Transverse colon (tissue), 4 donors: ENCODE results near the gene WNT7A. TPM values are rescaled to one million over a fixed set of nuclear protein-coding genes. Genes with fewer than 3 reads are reported as not detected.

Source experiments
- DNase-seq: peaks from one replicate; pipeline ENCODE4 v3.0.0-alpha.2; 2019
- H3K27ac ChIP-seq, 4 donors: fragments of 200-600 bp; sonication (generic); 2 replicates each; pipeline ENCODE4 v1.5.1; 2016 to 2018; ENCODE audit warnings: inconsistent platforms in 4 of 4
- H3K27me3 ChIP-seq: fragments of 200-600 bp; sonication (generic); 2 replicates; pipeline ENCODE4 v1.5.1; 2017; ENCODE audit warnings: inconsistent platforms
- H3K36me3 ChIP-seq, 4 donors: fragments of 200-600 bp; sonication (generic); 2 replicates each; pipeline ENCODE4 v1.5.1; 2017 to 2019; ENCODE audit warnings: inconsistent platforms in 4 of 4
- H3K4me1 ChIP-seq, 4 donors: fragments of 200-600 bp; sonication (generic); 2 replicates each; pipeline ENCODE4 v1.5.1; 2017 to 2020; ENCODE audit warnings: inconsistent platforms in 4 of 4
- H3K4me3 ChIP-seq, 4 donors: fragments of 200-600 bp; sonication (generic); 1 replicate in 1 of 4; 2 replicates in 3 of 4; pipeline versions ENCODE4 v1.5.1 to v1.6.1; 2017 to 2019; ENCODE audit warnings: inconsistent platforms in 4 of 4
- H3K9me3 ChIP-seq, 2 donors: fragments of 200-600 bp; sonication (generic); 2 replicates each; pipeline ENCODE4 v1.5.1; 2017 to 2019; ENCODE audit warnings: inconsistent platforms in 2 of 2
- EP300 ChIP-seq: sonication (generic); formaldehyde crosslinking; IDR thresholded peaks from one replicate; pipeline ENCODE4 v1.6.1; 2017; ENCODE audit warnings: antibody characterized with exemption, low read depth
- POLR2A ChIP-seq: fragments of 450-650 bp; IDR thresholded peaks from one replicate; pipeline ENCODE4 v1.6.1; 2016; ENCODE audit warnings: antibody characterized with exemption, mild to moderate bottlenecking, moderate library complexity
- POLR2AphosphoS5 ChIP-seq, 3 donors: sonication (generic); formaldehyde crosslinking; IDR thresholded peaks; one replicate each; pipeline ENCODE4 v1.6.1; 2016; ENCODE audit warnings: antibody characterized with exemption in 3 of 3
- WGBS, 2 donors: methylation state at CpG; one replicate each; pipeline ENCODE4 v1.1.5; 2018; ENCODE audit warnings: low coverage in 1 of 2; 5-methylcytosine and 5-hydroxymethylcytosine counted together
- in situ Hi-C, 4 donors: fragments of 200-750 bp; cut with MboI; loops; one replicate each; pipeline versions ENCODE4 v1.15.0 to v1.15.1; 2017; ENCODE audit warnings: low sequenced_read_pairs in 3 of 4, low pct_ligation_motif_present in 1 of 4, low pct_unique_long_range_greater_than_20kb in 1 of 4
- intact Hi-C: fragments of 100-400 bp; cut with DNase I; formaldehyde crosslinking; loops from one replicate; pipeline ENCODE4 v1.15.1; 2023; ENCODE audit warnings: low total_unique reads
- total RNA-seq, 4 donors: library from RNA; depleted of rRNA; stranded (reverse); fragments of >200 nt; gene quantifications; one replicate each; pipeline ENCODE4 v1.1.0, GENCODE V29; 2016
- TF ChIP-seq, protein P1 (sequence below), 5 experiments: fragments of 200-600 bp in 3 of 5; fragments of 450-650 bp in 2 of 5; sonication (generic) in 3 of 5; IDR thresholded peaks; 1 replicate in 2 of 5; 2 replicates in 3 of 5; pipeline ENCODE4 v1.5.1; 2016 to 2017; ENCODE audit warnings: antibody characterized with exemption in 5 of 5, inconsistent platforms in 3 of 5, mild to moderate bottlenecking in 2 of 5, moderate library complexity in 1 of 5

WNT7A gene
- total RNA-seq, 4 donors from 2014 or later = not detected

- TF ChIP-seq POLR2AphosphoS5 (IDR thresholded peaks at IDR 0.05) (no peak), POLR2A (no peak), EP300 (no peak)
- TF ChIP-seq, protein P1, sequence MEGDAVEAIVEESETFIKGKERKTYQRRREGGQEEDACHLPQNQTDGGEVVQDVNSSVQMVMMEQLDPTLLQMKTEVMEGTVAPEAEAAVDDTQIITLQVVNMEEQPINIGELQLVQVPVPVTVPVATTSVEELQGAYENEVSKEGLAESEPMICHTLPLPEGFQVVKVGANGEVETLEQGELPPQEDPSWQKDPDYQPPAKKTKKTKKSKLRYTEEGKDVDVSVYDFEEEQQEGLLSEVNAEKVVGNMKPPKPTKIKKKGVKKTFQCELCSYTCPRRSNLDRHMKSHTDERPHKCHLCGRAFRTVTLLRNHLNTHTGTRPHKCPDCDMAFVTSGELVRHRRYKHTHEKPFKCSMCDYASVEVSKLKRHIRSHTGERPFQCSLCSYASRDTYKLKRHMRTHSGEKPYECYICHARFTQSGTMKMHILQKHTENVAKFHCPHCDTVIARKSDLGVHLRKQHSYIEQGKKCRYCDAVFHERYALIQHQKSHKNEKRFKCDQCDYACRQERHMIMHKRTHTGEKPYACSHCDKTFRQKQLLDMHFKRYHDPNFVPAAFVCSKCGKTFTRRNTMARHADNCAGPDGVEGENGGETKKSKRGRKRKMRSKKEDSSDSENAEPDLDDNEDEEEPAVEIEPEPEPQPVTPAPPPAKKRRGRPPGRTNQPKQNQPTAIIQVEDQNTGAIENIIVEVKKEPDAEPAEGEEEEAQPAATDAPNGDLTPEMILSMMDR (IDR thresholded peaks at IDR 0.05) = no peak
- H3K4me1 ChIP-seq = peaks cover 0 to 28% (median 23%) of the 10 kb centered on the region in 4 donors
- in situ Hi-C loops = loop anchor here in 2 of 4 donors (10.0 to 25.0 kb wide), 4 partner anchors 218 to 582 kb away; no protein-coding TSS in a partner anchor
- H3K9me3 ChIP-seq = no peaks in the 10 kb centered on the region
- no peaks in the 10 kb centered on the region for H3K36me3 ChIP-seq
- peaks cover 79% of the 10 kb centered on the region for H3K27me3 ChIP-seq
- WGBS, 2 donors = 8% methylated on average over 12 of the region's 15 CpGs; no CpG with 5 or more reads in 1 of the 2 donors
- intact Hi-C loops = no loop called here
- no peak overlapping the region for H3K27ac ChIP-seq
- H3K4me3 ChIP-seq = peak overlapping the region in 1 of 4 donors; percentile 20
- DNase-seq = no peak
Measured at GRCh38 chr3:13880811-13881156, 913 bp upstream of the WNT7A start.

- in situ Hi-C loops (loop anchor here in 2 of 4 donors (25.0 kb wide), 3 partner anchors 217 to 583 kb away; no protein-coding TSS in a partner anchor), intact Hi-C loops (no loop called here)
- TF ChIP-seq, protein P1 (IDR thresholded peaks at IDR 0.05) = no peak
- TF ChIP-seq POLR2A (no peak), EP300 (no peak), POLR2AphosphoS5 (IDR thresholded peaks at IDR 0.05) (no peak)
- H3K4me3 ChIP-seq = peak overlapping the region in 2 of 4 donors; percentile 20 to 38
- H3K36me3 ChIP-seq = no peaks in the 10 kb centered on the region
- peaks cover 0 to 28% (median 23%) of the 10 kb centered on the region in 4 donors for H3K4me1 ChIP-seq
- WGBS, 2 donors = 5% methylated on average over 26 of the region's 64 CpGs; no CpG with 5 or more reads in 1 of the 2 donors
- no peak for DNase-seq
- peaks cover 88% of the 10 kb centered on the region for H3K27me3 ChIP-seq
- no peak overlapping the region for H3K27ac ChIP-seq
- no peaks in the 10 kb centered on the region for H3K9me3 ChIP-seq
Measured at GRCh38 chr3:13879102-13879945, 547 bp downstream of the WNT7A start.

DNA sequence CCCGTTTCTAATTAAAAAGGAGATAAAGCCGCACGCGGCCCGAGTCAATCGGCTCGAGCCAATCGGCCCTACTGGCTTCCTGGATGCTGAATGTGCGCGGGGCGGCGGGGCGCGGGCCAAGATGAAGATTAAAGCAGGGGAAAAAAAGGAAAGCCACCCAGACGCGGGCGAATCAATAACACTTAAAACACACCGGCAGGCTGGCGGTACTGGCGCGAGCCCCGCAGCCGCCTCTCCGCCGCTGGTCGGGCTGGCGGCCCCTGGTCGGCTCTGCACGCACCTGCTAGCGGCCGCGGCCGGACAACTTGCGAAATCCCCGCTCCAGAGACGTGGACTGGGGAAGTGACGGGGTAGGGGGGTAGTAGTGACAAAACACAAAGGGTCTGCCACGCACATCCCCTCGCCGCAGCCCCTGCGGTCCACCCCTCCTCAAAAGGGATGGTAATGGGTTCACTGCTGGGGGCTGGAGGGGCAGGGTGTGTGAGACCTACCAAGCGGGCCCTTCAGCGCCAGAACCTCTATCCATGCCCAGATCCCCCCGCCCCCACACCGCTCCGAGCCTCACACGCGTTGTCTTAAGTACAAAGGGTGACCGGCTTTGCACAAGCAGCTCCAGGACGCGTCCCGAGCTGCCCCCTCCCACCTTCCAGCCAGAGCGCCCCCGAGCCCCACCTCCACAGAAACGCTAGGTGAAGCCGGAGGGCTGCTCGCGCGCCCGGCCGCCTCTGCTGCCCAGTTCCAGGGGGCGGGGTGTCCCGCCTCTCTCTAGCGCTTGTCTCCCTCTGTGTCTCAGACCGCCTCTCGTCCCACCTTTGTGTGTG is 1.4 kb downstream of the WNT7A start:
- H3K4me1 ChIP-seq = peaks cover 0 to 28% (median 23%) of the 10 kb centered on the region in 4 donors
- in situ Hi-C loops (loop anchor here in 2 of 4 donors (25.0 kb wide), 3 partner anchors 216 to 584 kb away; no protein-coding TSS in a partner anchor), intact Hi-C loops (no loop called here)
- peaks cover 85% of the 10 kb centered on the region for H3K27me3 ChIP-seq
- H3K4me3 ChIP-seq = peak overlapping the region in 1 of 4 donors; percentile 38
- H3K9me3 ChIP-seq = no peaks in the 10 kb centered on the region
- H3K36me3 ChIP-seq = no peaks in the 10 kb centered on the region
- TF ChIP-seq EP300 (no peak), POLR2AphosphoS5 (IDR thresholded peaks at IDR 0.05) (no peak), POLR2A (no peak)
- WGBS, 2 donors = 5% methylated on average over 53 of the region's 66 CpGs; no CpG with 5 or more reads in 1 of the 2 donors
- DNase-seq = no peak
- H3K27ac ChIP-seq = no peak overlapping the region

DNA sequence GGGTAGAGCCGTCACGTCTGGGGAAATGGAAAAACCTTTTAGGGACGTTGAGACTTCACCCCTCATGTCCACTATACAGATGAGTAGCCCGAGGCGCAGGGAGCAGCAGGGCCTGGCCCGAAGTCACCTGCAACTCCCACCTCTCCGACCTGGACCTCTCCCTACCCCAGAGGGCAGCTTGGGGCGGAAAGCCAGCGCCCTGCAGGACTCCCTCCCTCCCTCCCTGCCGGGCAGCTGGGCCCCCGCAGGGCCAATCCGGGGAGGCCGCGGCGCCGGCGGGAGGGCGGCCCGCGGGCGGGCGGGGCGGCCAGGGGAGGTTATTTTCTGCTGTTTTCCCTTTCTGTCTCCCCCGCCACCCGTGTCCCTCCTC is 2.0 kb downstream of the WNT7A start:
- in situ Hi-C loops = loop anchor here in 2 of 4 donors (25.0 kb wide), 3 partner anchors 216 to 584 kb away; no protein-coding TSS in a partner anchor
- no peak for TF ChIP-seq POLR2A
- TF ChIP-seq, protein P1 (IDR thresholded peaks at IDR 0.05) = no peak
- TF ChIP-seq EP300 = no peak
- no peak for TF ChIP-seq POLR2AphosphoS5 (IDR thresholded peaks at IDR 0.05)
- Histone ChIP-seq H3K27ac (no peak overlapping the region), H3K9me3 (no peaks in the 10 kb centered on the region), H3K4me3 (peak overlapping the region in 1 of 4 donors; percentile 38), H3K36me3 (no peaks in the 10 kb centered on the region), H3K4me1 (peaks cover 0 to 28% (median 23%) of the 10 kb centered on the region in 4 donors), H3K27me3 (peaks cover 79% of the 10 kb centered on the region)
- no peak for DNase-seq
- WGBS, 2 donors = 8% methylated on average over 22 of the region's 25 CpGs; no CpG with 5 or more reads in 1 of the 2 donors
- intact Hi-C loops = no loop called here
